Esophagus squamous epithelium (tissue), 4 donors: Measurements from ENCODE around the gene CELF2.

ENCODE experiments used
- POLR2A ChIP-seq, 4 donors: fragments of 450-650 bp; IDR thresholded peaks; one replicate each; pipeline ENCODE4 v1.6.1; 2017; ENCODE audit warnings: antibody characterized with exemption in 4 of 4, mild to moderate bottlenecking in 4 of 4, moderate library complexity in 3 of 4
- TF ChIP-seq, protein P1 (sequence below), 6 experiments: fragments of 450-650 bp in 4 of 6; fragments of 200-600 bp in 2 of 6; sonication (generic) in 2 of 6; IDR thresholded peaks; one replicate each; pipeline ENCODE4 v1.5.1; 2016 to 2019; ENCODE audit warnings: antibody characterized with exemption in 6 of 6, mild to moderate bottlenecking in 4 of 6, moderate library complexity in 4 of 6

DNA sequence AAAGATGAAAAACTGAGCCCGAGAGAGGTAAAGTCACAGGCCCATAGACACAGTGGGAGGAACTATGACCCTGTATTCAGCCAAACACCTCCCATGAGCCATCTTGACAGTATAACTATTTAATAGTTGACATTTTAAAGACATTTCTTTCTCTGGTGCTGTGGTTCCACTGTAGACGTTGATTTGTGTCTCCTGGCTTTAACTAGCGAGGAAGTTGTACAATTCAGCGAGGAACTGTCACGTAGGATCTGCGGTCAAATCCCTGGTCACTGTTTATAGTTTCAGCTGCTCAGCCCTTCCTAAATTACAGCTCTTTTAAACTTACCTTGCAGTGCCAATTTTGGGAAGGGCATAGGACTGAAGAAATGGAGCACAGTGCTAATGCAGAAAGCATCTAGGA is 7.1 kb upstream of the CELF2 start:
- no peak for TF ChIP-seq POLR2A (IDR thresholded peaks at IDR 0.05)
- TF ChIP-seq, protein P1, sequence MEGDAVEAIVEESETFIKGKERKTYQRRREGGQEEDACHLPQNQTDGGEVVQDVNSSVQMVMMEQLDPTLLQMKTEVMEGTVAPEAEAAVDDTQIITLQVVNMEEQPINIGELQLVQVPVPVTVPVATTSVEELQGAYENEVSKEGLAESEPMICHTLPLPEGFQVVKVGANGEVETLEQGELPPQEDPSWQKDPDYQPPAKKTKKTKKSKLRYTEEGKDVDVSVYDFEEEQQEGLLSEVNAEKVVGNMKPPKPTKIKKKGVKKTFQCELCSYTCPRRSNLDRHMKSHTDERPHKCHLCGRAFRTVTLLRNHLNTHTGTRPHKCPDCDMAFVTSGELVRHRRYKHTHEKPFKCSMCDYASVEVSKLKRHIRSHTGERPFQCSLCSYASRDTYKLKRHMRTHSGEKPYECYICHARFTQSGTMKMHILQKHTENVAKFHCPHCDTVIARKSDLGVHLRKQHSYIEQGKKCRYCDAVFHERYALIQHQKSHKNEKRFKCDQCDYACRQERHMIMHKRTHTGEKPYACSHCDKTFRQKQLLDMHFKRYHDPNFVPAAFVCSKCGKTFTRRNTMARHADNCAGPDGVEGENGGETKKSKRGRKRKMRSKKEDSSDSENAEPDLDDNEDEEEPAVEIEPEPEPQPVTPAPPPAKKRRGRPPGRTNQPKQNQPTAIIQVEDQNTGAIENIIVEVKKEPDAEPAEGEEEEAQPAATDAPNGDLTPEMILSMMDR (IDR thresholded peaks at IDR 0.05), result no peak
